Inflammatory macrophage treated with lipopolysaccharide for 4 hours (primary cell): ENCODE measurements around the gene DNAJA3.

Experiments used
- DNase-seq: peaks from one replicate; pipeline ENCODE4 v3.0.0-alpha.2; 2020

DNAJA3 gene

GRCh38 chr16:4407543-4408322 lies 17.9 kb upstream of the DNAJA3 start:
- no peak for DNase-seq

- no peak for DNase-seq
Observed at GRCh38 chr16:4408323-4408690, 17.4 kb upstream of the DNAJA3 start.

- DNase-seq = no peak
Observed at GRCh38 chr16:4409081-4409932, 16.4 kb upstream of the DNAJA3 start.

- no peak for DNase-seq
Observed at GRCh38 chr16:4410335-4411075, 15.2 kb upstream of the DNAJA3 start.

- no peak for DNase-seq
Observed at GRCh38 chr16:4411684-4412083, 14.0 kb upstream of the DNAJA3 start.

GRCh38 chr16:4412159-4412558 lies 13.5 kb upstream of the DNAJA3 start:
- DNase-seq = no peak

- DNase-seq = no peak
Observed at GRCh38 chr16:4412854-4413253, 12.8 kb upstream of the DNAJA3 start.

GRCh38 chr16:4414187-4414917 lies 11.3 kb upstream of the DNAJA3 start:
- DNase-seq = no peak

- peak; percentile 90 for DNase-seq
Observed at GRCh38 chr16:4415538-4416199, 10.0 kb upstream of the DNAJA3 start.

GRCh38 chr16:4416200-4417032 lies 9.3 kb upstream of the DNAJA3 start, which contains the start of gene CORO7:
CORO7 (minus strand) TSS chr16:4416596; CDS start chr16:4416518, 78 bp downstream.
- DNase-seq = peak; percentile 95

GRCh38 chr16:4419402-4419959 lies 6.2 kb upstream of the DNAJA3 start:
- DNase-seq = no peak

GRCh38 chr16:4420505-4421105 lies 5.1 kb upstream of the DNAJA3 start:
- peak; percentile 77 for DNase-seq

GRCh38 chr16:4426021-4426684 lies 485 bp downstream of the DNAJA3 start:
- peak; percentile 16 for DNase-seq

- DNase-seq = no peak
Observed at GRCh38 chr16:4426722-4427372, 1.2 kb downstream of the DNAJA3 start.

GRCh38 chr16:4428500-4428899 lies 2.8 kb downstream of the DNAJA3 start:
- DNase-seq = no peak

- DNase-seq = no peak
Observed at GRCh38 chr16:4431023-4431422, 5.4 kb downstream of the DNAJA3 start.

- DNase-seq = no peak
Observed at GRCh38 chr16:4433228-4433627, 7.6 kb downstream of the DNAJA3 start.

- no peak for DNase-seq
Observed at GRCh38 chr16:4433914-4434787, 8.5 kb downstream of the DNAJA3 start.
